Mononuclear cell (primary cell): ENCODE results near the gene OR5AP2. TPM values are rescaled to one million over a fixed set of nuclear protein-coding genes. Genes with fewer than 3 reads are reported as not detected.
"Not testable (repeated sequence)": the region's sequence is repeated elsewhere in the genome, so short reads cannot be mapped to it uniquely, and the experiment has no call there.

Source experiments
- H3K27me3 ChIP-seq: 2 replicates; pipeline ENCODE4 v1.6.0; 2011; ENCODE audit warnings: low read length, control low read depth; ENCODE audit not compliant: insufficient read depth
- H3K4me1 ChIP-seq: 2 replicates; pipeline ENCODE4 v1.5.1; 2011; ENCODE audit warnings: mild to moderate bottlenecking, low read length, control low read depth; ENCODE audit not compliant: insufficient read depth
- H3K4me3 ChIP-seq: 2 replicates; pipeline ENCODE4 v1.5.1; 2011; ENCODE audit warnings: mild to moderate bottlenecking, low read length, moderate library complexity
- H3K9me3 ChIP-seq: 2 replicates; pipeline ENCODE4 v1.5.1; 2011; ENCODE audit warnings: low read depth, mild to moderate bottlenecking, control low read depth, low read length
- total RNA-seq: library from RNA; depleted of rRNA; stranded (reverse); fragments of >200 nt; gene quantifications from one replicate; pipeline ENCODE4 v1.2.3, GENCODE V29; 2012

Gene OR5AP2
- total RNA-seq, result not detected

GRCh38 chr11:56642339-56642738 is at the start of gene OR5AP2:
TSS of gene OR5AP2 (minus strand) at chr11:56642439. CDS start at chr11:56642439, 0 bp downstream.
- no peaks in the 10 kb centered on the region for H3K9me3 ChIP-seq
- no peaks in the 10 kb centered on the region for H3K4me1 ChIP-seq
- H3K27me3 ChIP-seq, result no peaks in the 10 kb centered on the region
- no peak within 1 kb of the TSS for H3K4me3 ChIP-seq

DNA sequence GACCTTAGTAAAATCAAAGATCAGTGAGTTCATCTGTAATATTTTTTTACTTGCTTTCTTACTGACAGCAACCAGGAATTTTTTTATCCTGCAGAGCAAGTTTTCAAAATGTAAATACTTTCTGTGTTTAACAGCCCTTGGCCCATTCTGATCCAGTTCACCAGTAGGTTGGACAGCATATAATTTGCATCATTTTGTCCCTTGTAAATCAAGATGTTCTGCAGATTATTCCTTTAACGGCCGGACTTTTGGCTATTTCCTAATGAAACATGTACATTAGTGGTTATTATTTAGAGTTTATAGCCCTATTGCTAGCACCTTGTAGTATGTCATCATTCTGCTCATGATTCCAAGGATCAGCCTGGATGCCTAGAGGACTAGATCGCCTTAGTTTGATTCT is 48.9 kb upstream of the OR5AP2 start:
- H3K4me1 ChIP-seq, H3K4me3 ChIP-seq, H3K27me3 ChIP-seq, H3K9me3 ChIP-seq: not testable (repeated sequence)

DNA sequence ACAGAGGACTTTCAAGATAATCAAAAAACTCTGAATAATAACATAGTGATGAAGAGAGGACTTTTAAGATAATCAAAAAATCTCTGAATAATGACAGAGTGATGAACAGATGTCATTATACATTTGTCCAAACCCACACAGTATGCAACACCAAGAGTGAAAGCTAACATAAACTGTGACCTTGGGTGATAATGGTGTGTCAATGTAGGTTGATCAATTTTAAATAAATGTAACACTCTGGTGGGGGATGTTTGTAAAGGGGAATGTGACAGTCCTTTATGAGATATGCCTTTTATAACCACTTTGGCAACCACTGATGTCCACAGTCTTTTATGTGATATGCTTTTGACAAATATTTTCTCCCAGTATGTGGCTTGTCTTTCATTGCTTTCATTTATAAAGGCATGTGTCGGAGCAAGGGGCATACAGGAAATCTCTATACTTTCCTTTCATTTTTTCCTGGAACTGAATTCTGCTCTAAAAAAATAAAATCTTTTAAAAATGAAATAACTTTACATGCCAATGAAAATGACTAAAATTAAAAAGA is 46.4 kb upstream of the OR5AP2 start:
- no peak overlapping the region for H3K4me3 ChIP-seq
- no peaks in the 10 kb centered on the region for H3K27me3 ChIP-seq
- H3K9me3 ChIP-seq, result no peaks in the 10 kb centered on the region
- no peaks in the 10 kb centered on the region for H3K4me1 ChIP-seq

DNA sequence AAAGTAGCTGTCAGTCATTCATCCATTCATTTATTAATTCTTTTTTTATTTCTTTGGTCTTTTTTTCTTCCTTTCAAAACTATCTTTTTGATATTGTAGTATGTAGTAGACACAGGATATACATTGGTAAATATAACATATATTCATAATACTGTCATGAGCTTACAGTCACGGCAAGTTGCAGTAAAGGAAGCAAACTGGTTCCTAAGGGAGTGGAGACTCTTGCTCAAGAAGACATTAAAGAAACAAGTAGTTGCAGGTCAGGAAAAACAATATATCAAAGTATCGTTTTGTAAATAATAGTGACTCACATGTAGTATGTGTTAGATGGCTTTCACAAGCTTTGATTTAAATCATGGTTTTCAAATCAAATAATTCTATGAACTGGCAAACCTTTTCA is 28.7 kb upstream of the OR5AP2 start:
- Histone ChIP-seq H3K4me3 (no peak overlapping the region), H3K9me3 (no peaks in the 10 kb centered on the region), H3K27me3 (no peaks in the 10 kb centered on the region), H3K4me1 (no peaks in the 10 kb centered on the region)

DNA sequence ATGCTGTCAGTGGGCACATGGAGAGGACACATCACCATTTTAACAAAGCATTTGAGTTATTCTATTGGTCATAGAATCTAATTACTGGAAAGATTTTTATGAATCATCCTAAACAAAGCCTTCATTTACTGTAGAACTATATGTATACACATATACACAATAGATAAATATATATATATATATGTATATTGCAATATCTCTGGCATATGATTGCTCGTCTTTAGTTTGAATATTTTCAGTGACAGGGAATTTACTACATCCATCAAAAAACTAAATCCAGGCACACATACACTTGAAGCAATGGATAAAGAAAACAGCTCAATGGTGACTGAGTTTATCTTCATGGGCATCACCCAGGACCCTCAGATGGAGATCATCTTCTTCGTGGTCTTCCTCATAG is 21.1 kb upstream of the OR5AP2 start, which contains the start of gene OR5AR1:
OR5AR1 (plus strand) TSS at position 301 of the 400 bp plus-strand sequence; CDS start at position 301, 0 bp downstream.
- no peaks in the 10 kb centered on the region for H3K4me1 ChIP-seq

GRCh38 chr11:56659755-56660154 is 17.5 kb upstream of the OR5AP2 start:
- Histone ChIP-seq H3K27me3 (no peaks in the 10 kb centered on the region), H3K9me3 (no peaks in the 10 kb centered on the region), H3K4me1 (no peaks in the 10 kb centered on the region), H3K4me3 (no peak overlapping the region)

More for the DNA sequence above, 21.1 kb upstream of the OR5AP2 start, which contains the start of gene OR5AR1:
- Histone ChIP-seq H3K27me3 (no peaks in the 10 kb centered on the region), H3K9me3 (no peaks in the 10 kb centered on the region), H3K4me3 (no peak within 1 kb of the TSS)

DNA sequence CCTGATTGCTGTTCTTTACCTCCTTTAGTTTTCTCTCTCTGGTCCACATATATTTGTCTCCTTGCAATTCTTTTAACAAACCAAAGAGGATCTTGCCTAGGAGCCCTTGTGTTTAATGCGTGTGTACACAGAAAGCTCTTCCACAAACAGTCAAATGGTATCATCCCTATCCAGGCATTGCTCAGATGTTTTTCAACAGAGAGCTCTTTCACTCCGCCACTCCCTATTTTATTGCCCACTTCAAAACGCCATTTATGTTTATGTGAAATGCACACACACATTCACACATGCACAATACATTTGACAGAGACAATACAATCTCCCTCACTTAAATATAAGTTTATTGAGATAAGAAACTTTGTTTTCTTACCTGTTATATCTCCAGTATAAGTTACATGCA is 4.7 kb downstream of the OR5AP2 start:
- Histone ChIP-seq H3K4me1 (no peaks in the 10 kb centered on the region), H3K4me3 (no peak overlapping the region), H3K27me3 (no peaks in the 10 kb centered on the region), H3K9me3 (no peaks in the 10 kb centered on the region)

DNA sequence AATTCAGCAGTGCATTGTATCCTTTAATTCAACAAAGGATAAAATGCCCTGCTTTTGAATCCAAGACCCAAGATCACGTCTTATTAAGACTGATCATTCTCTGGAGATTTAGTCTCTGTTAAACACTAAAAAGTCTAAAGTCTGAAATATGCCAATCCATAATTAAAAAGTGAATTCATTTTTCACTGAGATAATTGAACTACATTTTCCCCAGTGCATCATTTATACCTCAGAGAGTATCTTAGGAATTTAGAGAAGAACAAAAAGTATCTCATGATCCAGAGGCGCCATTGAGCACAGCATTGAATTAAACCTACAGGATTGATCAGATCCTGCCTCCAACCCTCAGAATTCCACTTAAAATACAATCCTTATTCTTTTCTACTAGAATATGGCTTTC is 5.4 kb downstream of the OR5AP2 start:
- Histone ChIP-seq H3K4me1 (no peaks in the 10 kb centered on the region), H3K4me3 (no peak overlapping the region), H3K27me3 (no peaks in the 10 kb centered on the region)

GRCh38 chr11:56632329-56632728 is 9.9 kb downstream of the OR5AP2 start:
- Histone ChIP-seq H3K9me3 (no peaks in the 10 kb centered on the region), H3K4me3 (no peak overlapping the region), H3K27me3 (no peaks in the 10 kb centered on the region), H3K4me1 (no peaks in the 10 kb centered on the region)

More for the DNA sequence above, 5.4 kb downstream of the OR5AP2 start:
- no peaks in the 10 kb centered on the region for H3K9me3 ChIP-seq

GRCh38 chr11:56625946-56626345 is 16.3 kb downstream of the OR5AP2 start:
- H3K4me1 ChIP-seq, result no peaks in the 10 kb centered on the region
- H3K4me3 ChIP-seq, result no peak overlapping the region

GRCh38 chr11:56624661-56625110 is 17.6 kb downstream of the OR5AP2 start:
- Histone ChIP-seq H3K4me3 (no peak overlapping the region), H3K4me1 (no peaks in the 10 kb centered on the region), H3K27me3 (no peaks in the 10 kb centered on the region)

More at GRCh38 chr11:56625946-56626345, 16.3 kb downstream of the OR5AP2 start:
- H3K27me3 ChIP-seq, result no peaks in the 10 kb centered on the region
- H3K9me3 ChIP-seq, result no peaks in the 10 kb centered on the region

GRCh38 chr11:56611174-56611573 is 31.1 kb downstream of the OR5AP2 start:
- Histone ChIP-seq H3K27me3 (no peaks in the 10 kb centered on the region), H3K4me1 (no peaks in the 10 kb centered on the region), H3K9me3 (no peaks in the 10 kb centered on the region), H3K4me3 (no peak overlapping the region)

More at GRCh38 chr11:56624661-56625110, 17.6 kb downstream of the OR5AP2 start:
- no peaks in the 10 kb centered on the region for H3K9me3 ChIP-seq

- not testable (repeated sequence) for H3K27me3 ChIP-seq, H3K4me3 ChIP-seq, H3K9me3 ChIP-seq, H3K4me1 ChIP-seq
These were observed 50.0 kb downstream of the OR5AP2 start for GRCh38 chr11:56592088-56592717.
